GM18511 (cell line): ENCODE results near the gene BARD1.
A peak's percentile ranks its signal among the peaks of the same experiment; 100 is the strongest.
"Not testable (repeated sequence)": the region's sequence is repeated elsewhere in the genome, so short reads cannot be mapped to it uniquely, and the experiment has no call there.

Source experiments
- ATAC-seq: cut with Tn5 transposase; IDR thresholded peaks from one replicate; pipeline ENCODE4 v1.9.1; 2021; ENCODE audit warnings: mild to moderate bottlenecking, moderate library complexity; ENCODE audit not compliant: unreplicated experiment

BARD1 gene

GRCh38 chr2:214808981-214809750 lies at the start of gene BARD1:
Gene BARD1, minus strand, starts transcription at chr2:214809683. Its CDS starts 114 bp downstream, at chr2:214809569.
- peak; percentile 37 for ATAC-seq

- ATAC-seq, result no peak
Observed at GRCh38 chr2:214856137-214856536, 46.7 kb upstream of the BARD1 start.

GRCh38 chr2:214853906-214854305 lies 44.4 kb upstream of the BARD1 start:
- no peak for ATAC-seq

GRCh38 chr2:214843823-214844222 lies 34.3 kb upstream of the BARD1 start:
- ATAC-seq, result no peak

- peak; percentile 77 for ATAC-seq
Observed at GRCh38 chr2:214839464-214839863, 30.0 kb upstream of the BARD1 start.

- ATAC-seq, result no peak
Observed at GRCh38 chr2:214837466-214837865, 28.0 kb upstream of the BARD1 start.

GRCh38 chr2:214836568-214836967 lies 27.1 kb upstream of the BARD1 start:
- ATAC-seq, result no peak

- ATAC-seq, result peak; percentile 60
Observed at GRCh38 chr2:214830794-214831346, 21.4 kb upstream of the BARD1 start.

- ATAC-seq, result no peak
Observed at GRCh38 chr2:214816008-214816533, 6.6 kb upstream of the BARD1 start.

GRCh38 chr2:214810671-214811070 lies 1.2 kb upstream of the BARD1 start:
- ATAC-seq, result no peak

GRCh38 chr2:214809751-214810564 lies 475 bp upstream of the BARD1 start:
- ATAC-seq, result peak; percentile 81

GRCh38 chr2:214807653-214808052 lies 1.8 kb downstream of the BARD1 start:
- ATAC-seq, result no peak

GRCh38 chr2:214801768-214802397 lies 7.6 kb downstream of the BARD1 start:
- ATAC-seq, result no peak

- no peak for ATAC-seq
Observed at GRCh38 chr2:214801068-214801467, 8.4 kb downstream of the BARD1 start.

- ATAC-seq, result no peak
Observed at GRCh38 chr2:214800180-214800579, 9.3 kb downstream of the BARD1 start.

GRCh38 chr2:214796911-214797310 lies 12.6 kb downstream of the BARD1 start:
- no peak for ATAC-seq

GRCh38 chr2:214783181-214783580 lies 26.3 kb downstream of the BARD1 start:
- ATAC-seq, result not testable (repeated sequence)

GRCh38 chr2:214782671-214783070 lies 26.8 kb downstream of the BARD1 start:
- ATAC-seq, result no peak

- no peak for ATAC-seq
Observed at GRCh38 chr2:214781226-214781625, 28.3 kb downstream of the BARD1 start.

GRCh38 chr2:214775971-214776370 lies 33.5 kb downstream of the BARD1 start:
- no peak for ATAC-seq

GRCh38 chr2:214774108-214774507 lies 35.4 kb downstream of the BARD1 start:
- no peak for ATAC-seq
